Stimulated activated naive CD8-positive, alpha-beta T cell treated with anti-CD3 and anti-CD28 coated beads, Interleukin-15, amount 100 ng/mL, for 72 hours (primary cell): Measurements from ENCODE around the gene WRNIP1.

Source experiments
- ATAC-seq: fragments of 150-1000 bp; cut with Tn5 transposase; 2 replicates; pipeline ENCODE4 v1.10.0; 2021; ENCODE audit warnings: mild to moderate bottlenecking, moderate library complexity
- DNase-seq, 2 donors: peaks; one replicate each; pipeline ENCODE4 v3.0.0; 2021 to 2022
- H3K27ac Mint-ChIP-seq, 2 donors: one replicate each; pipeline ENCODE4 v1.8.0; 2022; ENCODE audit warnings: mild to moderate bottlenecking in 2 of 2, mixed read lengths in 2 of 2, moderate library complexity in 2 of 2
- H3K27me3 Mint-ChIP-seq: one replicate; pipeline ENCODE4 v1.8.0; 2022; ENCODE audit warnings: mixed read lengths
- H3K4me1 Mint-ChIP-seq: one replicate; pipeline ENCODE4 v1.8.0; 2022; ENCODE audit warnings: mild to moderate bottlenecking, mixed read lengths
- H3K4me3 Mint-ChIP-seq, 2 donors: one replicate each; pipeline ENCODE4 v1.8.0; 2022; ENCODE audit warnings: mild to moderate bottlenecking in 2 of 2, mixed read lengths in 2 of 2, moderate library complexity in 1 of 2
- H3K9me3 Mint-ChIP-seq, 2 donors: one replicate each; pipeline ENCODE4 v1.8.0; 2022; ENCODE audit warnings: mixed read lengths in 2 of 2

WRNIP1 gene

DNA sequence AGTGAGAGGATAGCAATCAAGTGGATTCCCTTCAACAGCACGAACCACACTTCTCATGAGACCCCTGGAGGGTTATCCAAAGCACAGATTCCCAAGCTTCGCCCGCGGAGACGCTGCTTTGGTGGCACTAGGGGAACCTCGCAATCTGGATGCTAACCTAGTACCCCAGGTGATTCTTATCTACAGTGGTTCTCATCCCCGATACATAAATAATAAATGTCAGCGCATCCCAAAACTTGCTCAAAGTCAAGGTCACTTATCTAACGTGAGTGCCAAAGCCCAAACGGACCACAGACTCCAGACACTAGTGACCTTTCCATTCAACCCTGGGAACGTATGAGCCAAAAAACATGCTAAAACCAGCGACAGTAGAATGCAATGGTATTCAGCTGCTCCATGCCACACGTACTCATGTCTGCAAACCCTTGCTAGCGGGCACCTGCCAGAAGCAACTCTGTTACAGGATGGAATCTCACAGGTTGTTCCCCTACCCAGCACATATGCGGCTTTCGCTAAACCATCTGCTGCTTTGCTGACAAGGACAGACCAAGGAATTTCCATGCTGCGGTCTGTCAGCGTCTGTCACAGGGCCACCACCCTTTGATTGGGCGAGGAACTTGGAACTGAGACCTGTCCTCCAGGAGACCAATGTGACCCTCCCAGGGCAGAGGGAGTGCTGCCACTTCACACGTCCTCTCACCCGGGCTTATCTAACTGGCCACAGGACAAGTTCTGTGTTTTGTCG, 31.3 kb upstream of the WRNIP1 start:
- no peaks in the 10 kb centered on the region for H3K9me3 Mint-ChIP-seq
- H3K27ac Mint-ChIP-seq, result no peak overlapping the region
- ATAC-seq (no peak), DNase-seq (no peak)
- peaks cover 3% of the 10 kb centered on the region for H3K27me3 Mint-ChIP-seq
- H3K4me1 Mint-ChIP-seq, result peaks cover 18% of the 10 kb centered on the region
- H3K4me3 Mint-ChIP-seq, result no peak overlapping the region

DNA sequence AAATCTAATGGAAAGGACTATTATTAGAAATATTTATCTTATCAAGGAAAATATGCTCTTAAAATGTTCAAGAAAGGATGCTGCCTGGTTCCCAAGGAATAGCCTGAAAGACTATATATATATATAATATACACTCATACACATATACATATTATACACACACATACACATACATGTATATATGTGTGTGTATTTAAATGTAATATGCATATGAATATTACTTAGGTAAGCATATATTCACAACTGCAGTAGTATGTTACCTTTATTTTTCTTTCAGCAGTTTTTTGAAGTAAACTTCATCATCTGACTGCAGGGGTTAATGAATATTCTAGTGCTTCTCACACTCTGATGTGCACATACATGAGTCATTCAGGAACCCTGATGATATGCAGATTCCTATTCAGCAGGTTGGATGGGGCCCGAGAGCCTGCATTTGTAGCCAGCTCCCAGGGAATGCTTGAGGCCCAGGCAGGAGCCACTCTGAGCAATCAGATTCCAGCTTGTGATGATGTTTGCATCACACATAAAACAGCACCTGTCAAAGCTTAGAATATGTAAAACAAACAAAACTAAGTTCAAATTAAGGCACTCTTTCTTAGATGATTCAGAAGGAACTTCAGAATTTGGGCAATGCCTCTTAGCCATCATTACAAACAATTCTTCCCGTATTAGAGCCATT, 30.6 kb upstream of the WRNIP1 start:
- H3K27ac Mint-ChIP-seq, result no peak overlapping the region
- H3K4me1 Mint-ChIP-seq, result peaks cover 24% of the 10 kb centered on the region
- no peak for ATAC-seq
- H3K27me3 Mint-ChIP-seq, result no peaks in the 10 kb centered on the region
- no peak overlapping the region for H3K4me3 Mint-ChIP-seq
- no peaks in the 10 kb centered on the region for H3K9me3 Mint-ChIP-seq
- DNase-seq, result no peak

DNA sequence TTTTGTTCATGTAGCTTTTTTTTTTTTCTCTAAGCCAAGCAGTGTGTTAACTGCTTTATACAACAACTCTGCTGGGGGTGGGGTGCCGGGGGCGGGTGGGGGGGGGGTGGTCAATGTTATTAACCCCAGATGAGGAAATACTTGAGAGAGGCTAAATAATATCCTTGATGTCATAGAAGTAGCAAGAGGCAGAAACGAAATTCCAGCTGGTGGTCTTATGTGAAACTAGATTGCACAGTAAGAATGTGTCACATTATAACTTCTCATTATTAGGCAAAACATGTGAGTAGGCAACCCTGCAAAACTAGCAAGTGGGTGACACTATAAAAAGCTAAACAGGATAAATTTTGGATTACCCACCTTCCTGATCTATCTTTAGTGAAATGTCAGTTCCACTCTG, 27.3 kb upstream of the WRNIP1 start:
- no peaks in the 10 kb centered on the region for H3K9me3 Mint-ChIP-seq
- H3K27me3 Mint-ChIP-seq, result no peaks in the 10 kb centered on the region
- no peak overlapping the region for H3K27ac Mint-ChIP-seq
- H3K4me1 Mint-ChIP-seq, result peaks cover 24% of the 10 kb centered on the region
- DNase-seq, result no peak
- ATAC-seq, result peak; percentile 55
- no peak overlapping the region for H3K4me3 Mint-ChIP-seq

DNA sequence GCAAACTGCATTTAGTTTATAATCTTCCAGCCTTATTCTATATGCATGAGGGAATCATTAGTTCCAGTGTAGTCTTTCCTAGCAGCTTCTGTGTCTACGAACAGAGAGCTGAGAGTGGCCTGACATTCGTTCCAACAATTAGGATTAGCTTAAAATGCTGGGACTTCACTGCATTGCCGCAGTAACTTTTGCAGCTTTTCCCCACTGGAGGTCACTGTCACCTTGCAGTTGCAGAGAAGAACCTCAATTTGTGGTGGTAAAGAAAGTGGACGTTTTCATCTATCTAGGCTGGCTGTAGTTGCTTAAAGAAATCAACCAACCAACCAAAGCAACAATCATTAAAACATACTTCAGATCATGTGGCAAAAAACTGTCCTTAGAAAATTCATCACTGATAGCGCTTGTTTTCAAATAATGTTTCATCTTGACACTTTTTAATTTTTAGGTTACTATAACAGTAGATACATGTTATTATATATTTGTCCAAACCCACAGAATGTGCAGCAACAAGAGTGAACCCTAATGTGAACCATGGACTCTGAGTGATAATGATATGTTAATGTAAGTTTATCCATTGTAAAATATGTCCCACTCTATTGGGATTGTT, 26.7 kb upstream of the WRNIP1 start:
- no peak overlapping the region for H3K27ac Mint-ChIP-seq
- peak; percentile 77 for ATAC-seq
- DNase-seq, result peak; percentile 38 to 56
- H3K9me3 Mint-ChIP-seq, result no peaks in the 10 kb centered on the region
- no peak overlapping the region for H3K4me3 Mint-ChIP-seq
- no peaks in the 10 kb centered on the region for H3K27me3 Mint-ChIP-seq
- H3K4me1 Mint-ChIP-seq, result peaks cover 19% of the 10 kb centered on the region

DNA sequence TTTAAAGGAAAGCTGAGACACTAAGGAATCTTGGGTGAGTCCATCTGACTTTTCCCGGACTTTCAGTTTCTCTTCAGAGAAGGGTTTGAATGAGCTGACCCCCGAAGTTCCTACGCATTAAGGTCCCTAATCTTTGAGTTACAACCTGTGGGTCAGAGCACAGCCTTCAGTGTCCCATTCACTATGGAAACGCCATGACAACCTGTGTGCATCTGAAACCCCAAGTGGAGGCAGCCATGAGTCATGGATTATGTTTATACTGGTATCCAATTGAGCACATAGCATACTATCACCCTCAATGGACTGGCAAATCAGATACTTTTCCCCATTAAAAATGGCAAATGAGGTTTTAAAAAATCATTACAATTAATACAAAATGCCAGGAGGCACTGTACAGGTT, 25.9 kb upstream of the WRNIP1 start:
- peaks cover 18% of the 10 kb centered on the region for H3K4me1 Mint-ChIP-seq
- no peak overlapping the region for H3K27ac Mint-ChIP-seq
- no peak overlapping the region for H3K4me3 Mint-ChIP-seq
- peak; percentile 88 for ATAC-seq
- no peaks in the 10 kb centered on the region for H3K9me3 Mint-ChIP-seq
- H3K27me3 Mint-ChIP-seq, result no peaks in the 10 kb centered on the region
- peak in 1 of 2 donors; percentile 23 for DNase-seq

DNA sequence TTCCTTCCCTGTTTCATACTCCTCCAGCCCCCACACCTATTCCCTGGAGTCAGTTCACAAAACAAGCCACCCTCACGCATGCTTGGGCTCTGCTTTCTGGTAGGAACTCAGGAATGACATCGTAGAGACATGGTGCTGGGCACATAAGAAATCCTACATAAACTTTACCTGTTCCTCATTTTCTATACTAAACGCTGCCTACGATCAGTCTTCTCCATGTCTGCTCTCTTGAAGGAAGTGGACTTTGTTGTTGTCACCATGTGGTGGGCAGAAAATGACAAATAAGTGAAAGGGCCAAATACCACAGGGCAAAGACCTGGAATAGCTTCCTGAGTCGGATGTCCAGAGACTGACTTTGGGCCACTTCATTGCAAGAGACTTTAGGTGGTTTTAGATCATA, 24.6 kb upstream of the WRNIP1 start:
- no peak overlapping the region for H3K27ac Mint-ChIP-seq
- ATAC-seq, result no peak
- H3K9me3 Mint-ChIP-seq, result no peaks in the 10 kb centered on the region
- H3K4me3 Mint-ChIP-seq, result no peak overlapping the region
- no peak for DNase-seq
- peaks cover 18% of the 10 kb centered on the region for H3K4me1 Mint-ChIP-seq
- no peaks in the 10 kb centered on the region for H3K27me3 Mint-ChIP-seq

DNA sequence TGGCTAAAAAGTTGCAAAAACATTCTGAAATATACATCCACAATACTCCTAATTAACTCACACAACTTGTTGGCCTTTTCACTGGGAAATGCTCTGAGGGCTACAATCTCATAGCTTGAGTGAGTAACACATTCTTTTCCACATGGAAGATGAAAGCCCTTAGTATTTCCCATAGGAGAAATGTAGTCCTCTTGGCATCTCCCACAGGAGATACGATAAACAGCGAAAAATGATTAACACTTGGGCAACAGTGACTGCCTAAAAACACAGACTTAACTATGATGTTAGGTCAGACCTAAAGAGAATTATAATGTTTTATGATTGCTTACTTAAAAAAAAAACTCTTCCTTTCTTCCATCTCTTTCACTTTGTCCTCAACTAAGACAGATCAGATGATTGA, 23.4 kb upstream of the WRNIP1 start:
- Mint-ChIP-seq H3K27ac (no peak overlapping the region), H3K9me3 (no peaks in the 10 kb centered on the region), H3K4me3 (no peak overlapping the region), H3K4me1 (peaks cover 18% of the 10 kb centered on the region), H3K27me3 (no peaks in the 10 kb centered on the region)
- DNase-seq (no peak), ATAC-seq (no peak)

- H3K9me3 Mint-ChIP-seq, result no peaks in the 10 kb centered on the region
- DNase-seq (no peak), ATAC-seq (no peak)
- H3K4me3 Mint-ChIP-seq, result no peak overlapping the region
- H3K4me1 Mint-ChIP-seq, result peaks cover 8% of the 10 kb centered on the region
- no peak overlapping the region for H3K27ac Mint-ChIP-seq
- H3K27me3 Mint-ChIP-seq, result no peaks in the 10 kb centered on the region
Observed at GRCh38 chr6:2743280-2744208, 21.6 kb upstream of the WRNIP1 start.

DNA sequence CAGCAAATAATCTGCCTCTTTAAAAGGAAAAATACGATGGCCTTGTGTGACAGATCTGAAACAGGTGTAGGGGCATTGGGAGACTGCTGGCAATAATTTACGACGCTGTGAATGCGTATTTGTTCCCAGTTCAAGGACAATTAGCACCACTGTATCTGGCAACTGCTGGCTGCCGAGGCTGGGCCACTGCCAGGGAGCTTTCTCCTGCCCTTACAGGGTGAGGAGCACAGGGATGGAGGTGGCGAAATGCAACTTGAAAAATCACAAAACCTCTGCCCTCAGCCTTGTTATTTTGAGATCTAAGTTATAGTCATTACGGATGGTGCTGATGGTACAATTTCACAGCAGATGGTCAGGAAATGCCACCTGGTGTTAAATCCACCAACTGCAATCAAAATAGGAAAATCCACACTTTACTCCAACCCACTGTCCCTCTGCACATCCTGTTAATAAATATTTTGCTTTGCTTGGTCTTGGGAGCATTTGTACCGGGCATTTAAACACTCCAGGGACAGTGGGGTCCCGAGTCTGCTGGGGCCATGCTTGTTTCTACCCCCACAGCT, 20.9 kb upstream of the WRNIP1 start:
- Mint-ChIP-seq H3K27me3 (no peaks in the 10 kb centered on the region), H3K9me3 (no peaks in the 10 kb centered on the region), H3K27ac (no peak overlapping the region), H3K4me3 (no peak overlapping the region), H3K4me1 (peaks cover 3% of the 10 kb centered on the region)
- DNase-seq, result no peak
- ATAC-seq, result no peak

- Mint-ChIP-seq H3K9me3 (no peaks in the 10 kb centered on the region), H3K27ac (no peak overlapping the region), H3K4me3 (no peak overlapping the region), H3K27me3 (peaks cover 3% of the 10 kb centered on the region), H3K4me1 (peaks cover 2% of the 10 kb centered on the region)
- ATAC-seq (no peak), DNase-seq (no peak)
Observed at GRCh38 chr6:2744778-2745177, 20.4 kb upstream of the WRNIP1 start.

DNA sequence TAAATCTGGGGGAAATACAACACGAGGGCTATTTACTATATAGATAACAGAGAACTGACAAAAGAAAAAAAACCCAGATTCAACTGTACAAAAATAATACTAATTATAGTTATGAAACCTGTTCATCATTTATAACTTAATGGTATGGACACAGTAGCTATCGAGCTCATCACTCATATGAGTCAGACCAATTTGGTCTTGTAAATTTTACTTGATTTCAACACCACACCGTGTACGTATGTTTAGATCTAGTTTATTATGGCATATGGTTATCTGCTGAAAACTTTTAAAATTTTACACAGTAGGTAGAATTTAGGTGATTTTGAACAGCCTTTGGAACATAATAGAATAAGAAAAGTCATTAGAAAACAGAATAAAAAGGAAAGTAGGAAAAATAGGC, 19.9 kb upstream of the WRNIP1 start:
- no peak for ATAC-seq
- DNase-seq, result no peak
- Mint-ChIP-seq H3K4me1 (peaks cover 6% of the 10 kb centered on the region), H3K4me3 (no peak overlapping the region), H3K27me3 (peaks cover 7% of the 10 kb centered on the region), H3K9me3 (no peaks in the 10 kb centered on the region), H3K27ac (no peak overlapping the region)

DNA sequence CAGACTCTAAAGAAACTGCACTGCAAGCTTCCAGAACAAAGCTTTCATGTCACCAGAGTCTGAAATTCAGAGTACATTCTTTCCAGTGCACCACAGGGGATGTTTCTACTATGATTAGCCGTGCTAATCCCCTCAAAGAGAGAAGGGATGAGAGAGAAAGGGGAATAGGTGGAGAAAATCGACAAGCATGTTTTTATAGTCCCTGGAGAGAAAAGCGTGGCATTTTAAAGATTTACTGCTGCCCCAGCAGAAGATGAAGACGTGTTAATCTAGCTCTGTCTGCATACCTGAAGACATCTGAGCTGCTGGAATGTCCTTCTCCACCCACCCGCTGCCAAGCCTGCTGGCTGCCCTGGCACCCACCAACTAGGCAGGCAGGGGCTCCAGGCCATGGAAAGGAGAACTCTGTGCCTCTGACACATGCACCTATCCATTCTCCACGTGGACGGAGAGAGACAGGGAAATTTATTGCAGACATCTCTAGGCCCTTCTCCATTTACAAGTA, 18.6 kb upstream of the WRNIP1 start:
- DNase-seq (no peak), ATAC-seq (no peak)
- no peaks in the 10 kb centered on the region for H3K9me3 Mint-ChIP-seq

DNA sequence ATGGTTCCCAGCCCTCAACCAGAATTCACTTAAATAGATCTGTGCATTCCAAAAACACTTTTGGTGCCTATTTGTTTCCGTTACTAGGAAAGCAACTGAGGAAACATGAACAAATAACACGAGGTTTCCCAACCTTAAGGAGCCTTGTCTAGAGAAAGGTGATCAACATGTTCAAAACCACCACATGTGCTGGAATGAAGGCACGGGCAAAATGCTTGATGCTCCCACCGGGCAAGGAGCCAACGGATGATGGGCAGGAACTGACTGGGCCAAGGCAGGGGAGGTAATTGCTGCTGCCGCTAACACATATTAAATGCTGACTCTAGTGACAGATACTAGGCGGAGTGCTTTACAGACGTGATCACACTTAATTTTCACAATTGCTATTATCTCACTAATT, 17.0 kb upstream of the WRNIP1 start:
- DNase-seq, result no peak
- Mint-ChIP-seq H3K4me3 (no peak overlapping the region), H3K4me1 (peaks cover 16% of the 10 kb centered on the region), H3K27me3 (peaks cover 32% of the 10 kb centered on the region), H3K27ac (no peak overlapping the region), H3K9me3 (no peaks in the 10 kb centered on the region)
- ATAC-seq, result no peak

More for the DNA sequence above, 18.6 kb upstream of the WRNIP1 start:
- Mint-ChIP-seq H3K4me3 (no peak overlapping the region), H3K4me1 (peaks cover 6% of the 10 kb centered on the region), H3K27me3 (peaks cover 20% of the 10 kb centered on the region), H3K27ac (no peak overlapping the region)

DNA sequence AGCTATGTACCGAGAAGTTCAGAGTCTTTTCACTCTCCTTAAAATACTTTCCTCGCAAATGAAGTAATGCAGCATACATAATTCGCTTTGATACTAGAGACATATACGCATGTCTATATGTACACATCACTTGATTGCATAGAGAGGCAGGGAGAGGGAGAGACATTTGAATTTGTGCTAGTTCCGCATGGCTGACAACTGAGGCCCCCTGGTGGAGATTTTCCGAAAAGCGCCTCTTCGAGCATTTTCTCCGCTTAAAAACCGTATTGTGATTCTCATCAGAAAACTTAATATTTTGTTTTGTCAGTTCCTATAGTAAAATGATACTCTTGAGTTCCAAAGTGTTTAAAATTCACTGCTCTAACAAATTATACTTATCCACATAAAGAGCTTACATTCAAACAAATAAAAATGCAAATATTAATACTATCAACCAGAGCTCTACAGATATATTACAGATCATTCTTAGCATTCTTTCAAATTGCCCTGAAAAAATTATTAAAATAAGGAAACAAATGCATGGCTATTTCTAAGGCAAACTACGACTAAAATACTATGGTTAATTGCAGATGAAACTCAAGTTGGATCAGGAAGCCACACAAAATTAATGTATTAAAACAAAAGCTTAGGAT, 15.1 kb upstream of the WRNIP1 start:
- DNase-seq, result peak; percentile 55 to 57

GRCh38 chr6:2750832-2751231, 14.4 kb upstream of the WRNIP1 start, which contains the start of gene MYLK4:
MYLK4 (minus strand) TSS chr6:2750922; CDS start chr6:2749294, 1,628 bp downstream.
- Mint-ChIP-seq H3K4me3 (peak within 1 kb of the TSS in 1 of 2 donors; percentile 2), H3K4me1 (peaks cover 22% of the 10 kb centered on the region)
- no peak for DNase-seq

More for the DNA sequence above, 15.1 kb upstream of the WRNIP1 start:
- Mint-ChIP-seq H3K4me1 (peaks cover 22% of the 10 kb centered on the region), H3K9me3 (no peaks in the 10 kb centered on the region), H3K27me3 (peaks cover 44% of the 10 kb centered on the region), H3K27ac (no peak overlapping the region), H3K4me3 (peak overlapping the region in 1 of 2 donors; percentile 2)
- ATAC-seq, result peak; percentile 39

More at GRCh38 chr6:2750832-2751231, 14.4 kb upstream of the WRNIP1 start, which contains the start of gene MYLK4:
- H3K27ac Mint-ChIP-seq, result no peak within 1 kb of the TSS
- peaks cover 44% of the 10 kb centered on the region for H3K27me3 Mint-ChIP-seq
- no peaks in the 10 kb centered on the region for H3K9me3 Mint-ChIP-seq
- no peak for ATAC-seq
